HepG2 (cell line): ENCODE measurements around the gene WDR53.

ENCODE experiments used
- CTCF ChIP-seq: sonication (generic); formaldehyde crosslinking; IDR thresholded peaks from 2 replicates; pipeline ENCODE4 v1.5.0; 2020; ENCODE audit warnings: mild to moderate bottlenecking, missing genetic modification reagents, moderate library complexity
- IRF1 ChIP-seq: sonication (generic); formaldehyde crosslinking; IDR thresholded peaks from 2 replicates; pipeline ENCODE4 v1.4.0; 2020; ENCODE audit warnings: low read depth, mild to moderate bottlenecking, missing genetic modification reagents
- LRRFIP1 ChIP-seq: sonication (generic); formaldehyde crosslinking; conservative IDR thresholded peaks from 2 replicates; pipeline ENCODE4 v1.4.0; 2020; ENCODE audit warnings: missing genetic modification reagents
- MZF1 ChIP-seq: sonication (generic); formaldehyde crosslinking; IDR thresholded peaks from 2 replicates; pipeline ENCODE4 v1.8.1; 2023; ENCODE audit warnings: mild to moderate bottlenecking, missing genetic modification reagents, borderline replicate concordance
- POLR2AphosphoS5 ChIP-seq: IDR thresholded peaks from 2 replicates; pipeline ENCODE4 v1.6.1; 2012; ENCODE audit warnings: low read depth, low read length
- RAD51 ChIP-seq: fragments of 450-650 bp; IDR thresholded peaks from 2 replicates; pipeline ENCODE4 v1.6.1; 2016; ENCODE audit warnings: borderline replicate concordance
- RXRA ChIP-seq: sonication (generic); formaldehyde crosslinking; IDR thresholded peaks from 2 replicates; pipeline ENCODE4 v1.5.1; 2020; ENCODE audit warnings: missing genetic modification reagents
- ZFX ChIP-seq: sonication (generic); formaldehyde crosslinking; IDR thresholded peaks from 2 replicates; pipeline ENCODE4 v1.4.0; 2020; ENCODE audit warnings: mild to moderate bottlenecking, low read depth, missing genetic modification reagents, moderate library complexity
- ZNF326 ChIP-seq: sonication (generic); formaldehyde crosslinking; IDR thresholded peaks from 2 replicates; pipeline ENCODE4 v1.4.0; 2020; ENCODE audit warnings: missing genetic modification reagents, borderline replicate concordance
- ZNF501 ChIP-seq: sonication (generic); formaldehyde crosslinking; IDR thresholded peaks from 2 replicates; pipeline ENCODE4 v1.5.1; 2020; ENCODE audit warnings: mild to moderate bottlenecking, moderate library complexity, missing genetic modification reagents
- ZNF687 ChIP-seq: sonication (generic); formaldehyde crosslinking; IDR thresholded peaks from 2 replicates; pipeline ENCODE4 v1.5.1; 2020; ENCODE audit warnings: mild to moderate bottlenecking, missing genetic modification reagents, moderate library complexity
- ZNF768 ChIP-seq: sonication (generic); formaldehyde crosslinking; IDR thresholded peaks from 2 replicates; pipeline ENCODE4 v1.4.0; 2020; ENCODE audit warnings: missing genetic modification reagents

- TF ChIP-seq ZFX (no peak), LRRFIP1 (no peak), ZNF326 (CRISPR knock-in tag) (no peak), RXRA (CRISPR knock-in tag) (no peak), CTCF (CRISPR knock-in tag) (no peak), IRF1 (CRISPR knock-in tag) (no peak), ZNF687 (CRISPR knock-in tag) (no peak), RAD51 (no peak), MZF1 (CRISPR knock-in tag) (no peak), POLR2AphosphoS5 (no peak), ZNF768 (CRISPR knock-in tag) (no peak), ZNF501 (CRISPR knock-in tag) (no peak)
Measured at GRCh38 chr3:196547067-196547466, 21.3 kb downstream of the WDR53 start.
